ENCODE measurements around the gene SLC36A3.
"Not testable (repeated sequence)": the region's sequence is repeated elsewhere in the genome, so short reads cannot be mapped to it uniquely, and the experiment has no call there.

The SLC36A3 gene

DNA sequence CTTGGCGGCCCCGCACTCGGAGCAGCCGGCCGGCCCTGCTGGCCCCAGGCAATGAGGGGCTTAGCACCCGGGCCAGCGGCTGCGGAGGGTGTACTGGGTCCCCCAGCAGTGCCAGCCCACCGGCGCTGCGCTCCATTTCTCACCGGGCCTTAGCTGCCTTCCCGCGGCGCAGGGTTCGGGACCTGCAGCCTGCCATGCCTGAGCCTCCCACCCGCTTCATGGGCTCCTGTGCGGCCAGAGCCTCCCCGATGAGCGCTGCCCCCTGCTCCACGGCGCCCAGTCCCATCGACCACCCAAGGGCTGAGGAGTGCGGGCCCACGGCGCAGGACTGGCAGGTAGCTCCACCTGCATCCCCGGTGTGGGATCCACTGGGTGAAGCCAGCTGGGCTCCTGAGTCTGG is 5.7 kb upstream of the SLC36A3 start:
- in situ Hi-C loops (cut with MboI; ENCODE audit: low sequenced_read_pairs), result not testable (repeated sequence)

DNA sequence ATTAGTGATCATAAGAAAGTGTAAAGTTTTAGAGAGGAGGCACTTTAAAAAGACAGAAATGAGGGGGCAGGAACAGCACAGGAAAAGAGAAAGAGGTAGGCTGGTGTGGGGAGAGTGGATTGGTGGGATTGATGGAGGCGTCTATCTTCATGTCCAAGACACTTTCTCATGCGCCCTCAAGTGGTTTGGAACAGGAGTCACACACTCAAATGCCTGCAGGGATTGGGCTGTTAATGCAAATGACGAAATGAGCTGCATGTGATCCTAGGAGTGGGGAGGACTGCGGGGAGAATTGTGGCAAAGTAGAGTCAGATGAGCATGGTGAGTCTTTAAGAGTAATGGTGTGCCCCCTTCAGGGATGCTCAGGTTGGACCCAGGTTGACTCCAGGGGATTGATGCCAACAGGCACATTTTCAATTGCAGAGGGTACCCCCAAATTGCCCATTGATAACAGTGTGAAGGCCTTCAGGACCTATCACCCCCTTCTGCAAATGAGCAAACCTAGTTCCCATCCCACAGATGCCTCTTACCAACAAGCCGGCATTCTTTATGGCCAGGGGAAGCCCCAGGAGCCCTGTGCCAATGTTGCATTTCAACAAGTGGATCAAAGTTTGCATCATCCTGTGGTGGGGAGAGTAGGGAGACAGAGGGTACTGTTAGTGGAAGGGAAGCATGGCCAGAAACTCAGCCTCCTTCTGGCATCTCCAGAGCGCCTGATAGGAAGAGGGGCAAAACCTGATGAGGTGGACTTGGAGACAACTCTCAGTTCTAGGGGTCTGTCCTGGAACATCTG is 5.3 kb downstream of the SLC36A3 start:
- in situ Hi-C loops (cut with MboI; ENCODE audit: low sequenced_read_pairs), result no loop called here

DNA sequence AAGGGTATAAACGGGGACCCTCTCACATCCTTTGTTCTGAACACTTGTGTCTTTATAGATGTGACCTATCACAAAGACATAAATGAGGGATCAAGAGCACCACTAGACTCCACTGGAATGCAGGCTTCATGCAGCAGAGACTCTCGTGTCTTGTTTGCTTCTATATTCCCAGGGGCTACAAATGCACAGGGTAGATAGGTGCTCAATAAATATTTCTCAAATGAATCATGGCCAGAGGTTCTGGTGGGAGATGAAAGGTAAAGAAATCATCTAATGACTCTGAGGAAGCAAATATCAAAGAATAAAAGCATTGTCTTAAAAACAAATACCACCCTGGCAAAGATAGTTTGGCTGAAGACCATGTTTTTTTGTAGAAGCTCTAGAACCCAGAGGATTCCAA is 6.6 kb downstream of the SLC36A3 start:
- in situ Hi-C loops (cut with MboI; ENCODE audit: low sequenced_read_pairs), result no loop called here

DNA sequence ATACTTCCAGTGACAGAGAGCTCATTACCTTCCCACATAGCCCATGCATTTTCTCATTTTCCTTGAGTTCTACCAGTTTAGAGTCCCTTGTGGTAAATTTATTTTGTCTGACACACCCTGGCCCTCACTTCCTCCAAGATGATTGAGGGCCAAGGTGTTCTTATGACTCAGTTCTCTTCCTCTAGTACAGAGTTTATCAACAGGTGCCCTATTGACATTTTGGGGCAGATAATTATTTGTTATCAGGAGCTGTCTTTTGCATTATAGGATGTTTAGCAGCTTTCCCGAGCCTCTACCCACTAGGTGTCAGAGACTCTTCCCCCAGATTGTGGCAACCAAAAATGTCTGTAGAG is 7.1 kb downstream of the SLC36A3 start:
- in situ Hi-C loops (cut with MboI; ENCODE audit: low sequenced_read_pairs), result no loop called here

DNA sequence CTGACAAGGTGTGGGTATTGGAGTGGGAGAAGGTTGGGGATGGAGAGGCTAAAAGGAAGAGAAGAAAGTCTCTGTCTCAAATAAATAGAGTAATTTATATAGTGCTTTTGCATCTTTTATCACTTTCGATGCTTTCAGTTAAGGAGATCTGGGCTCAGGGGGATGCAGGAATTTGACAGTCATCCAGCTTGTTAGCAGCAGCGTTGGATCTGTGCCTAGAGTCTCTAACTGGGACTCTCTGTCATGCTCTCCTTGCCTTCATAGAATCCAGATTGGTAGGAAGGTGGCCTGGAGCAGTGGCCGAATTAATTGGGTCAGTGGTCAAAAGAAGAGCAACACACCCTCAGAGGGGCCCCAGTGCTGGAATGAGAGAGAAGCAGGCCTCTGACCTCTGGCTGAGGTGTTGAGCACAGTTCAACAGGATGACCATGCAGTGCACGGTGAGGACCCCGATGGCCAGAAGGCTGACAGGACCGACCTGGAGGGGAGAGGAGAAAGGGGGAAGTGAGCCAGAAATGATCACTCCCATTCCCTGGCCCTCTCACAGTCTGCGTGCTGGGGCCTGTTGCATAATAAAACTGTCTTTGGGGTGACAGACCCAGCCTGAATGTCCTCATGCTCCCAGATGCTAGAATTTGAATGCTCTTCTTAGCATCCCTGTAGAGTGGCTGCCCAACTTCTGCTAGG is 7.6 kb downstream of the SLC36A3 start:
- in situ Hi-C loops (cut with MboI; ENCODE audit: low sequenced_read_pairs), result no loop called here

DNA sequence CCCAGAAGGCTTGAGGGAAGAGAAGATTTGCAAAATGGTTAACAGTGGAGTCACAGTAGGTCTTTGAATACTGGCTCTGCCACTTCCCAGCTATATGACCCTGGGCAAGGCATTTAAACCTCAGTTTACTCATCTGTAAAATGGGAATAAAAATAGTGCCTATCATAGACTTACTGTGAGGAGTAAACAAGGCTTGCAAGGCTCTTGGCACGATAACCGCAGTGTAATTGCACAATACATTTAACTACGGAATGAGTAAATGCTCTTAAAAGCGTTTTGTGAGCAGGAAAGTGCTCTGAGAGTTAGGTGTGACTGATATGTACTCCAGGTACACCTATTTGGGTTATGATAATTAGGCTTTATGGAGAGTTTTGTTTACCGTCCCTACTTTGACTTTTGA is 8.4 kb downstream of the SLC36A3 start:
- in situ Hi-C loops (cut with MboI; ENCODE audit: low sequenced_read_pairs), result no loop called here

DNA sequence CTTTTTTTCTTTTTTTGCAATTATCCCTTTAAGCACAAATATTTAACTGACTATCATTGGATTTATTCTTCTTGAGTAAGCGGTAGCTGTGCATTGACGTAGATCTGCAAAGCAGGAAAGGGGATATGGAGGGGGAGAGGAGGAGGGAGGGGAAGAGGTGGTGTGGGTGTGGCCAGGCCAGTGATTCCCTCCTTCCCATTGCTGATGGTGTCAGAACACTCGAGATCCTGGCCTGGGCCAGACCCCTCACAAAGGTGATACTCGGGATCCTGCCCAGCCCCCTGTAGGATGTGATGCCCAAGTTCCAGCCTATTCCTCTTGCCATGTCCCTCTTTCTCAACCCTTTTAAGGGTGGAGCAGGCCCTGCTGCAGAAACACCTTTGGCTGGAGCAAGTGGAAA is 9.9 kb downstream of the SLC36A3 start:
- in situ Hi-C loops (cut with MboI; ENCODE audit: low sequenced_read_pairs), result no loop called here

DNA sequence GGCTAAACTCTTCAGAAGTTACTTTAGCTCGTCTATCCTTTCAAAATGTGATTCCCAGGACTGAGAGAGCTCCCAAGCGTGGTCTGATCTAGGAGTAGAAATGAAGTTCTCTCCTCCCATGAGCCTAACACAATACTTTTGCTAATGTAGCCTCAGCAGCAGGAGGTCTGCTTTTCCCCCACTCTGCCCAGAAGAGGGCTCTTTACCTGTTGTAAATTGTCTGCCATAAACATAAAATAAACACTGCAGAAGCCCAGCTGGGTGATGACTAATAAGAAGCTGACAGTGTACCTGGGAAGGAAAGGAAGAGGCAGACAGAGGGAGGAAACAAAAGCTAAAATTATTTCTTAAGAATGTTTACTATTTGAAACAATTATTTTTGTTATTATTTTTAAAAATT is 15.4 kb downstream of the SLC36A3 start:
- in situ Hi-C loops (cut with MboI; ENCODE audit: low sequenced_read_pairs), result no loop called here

DNA sequence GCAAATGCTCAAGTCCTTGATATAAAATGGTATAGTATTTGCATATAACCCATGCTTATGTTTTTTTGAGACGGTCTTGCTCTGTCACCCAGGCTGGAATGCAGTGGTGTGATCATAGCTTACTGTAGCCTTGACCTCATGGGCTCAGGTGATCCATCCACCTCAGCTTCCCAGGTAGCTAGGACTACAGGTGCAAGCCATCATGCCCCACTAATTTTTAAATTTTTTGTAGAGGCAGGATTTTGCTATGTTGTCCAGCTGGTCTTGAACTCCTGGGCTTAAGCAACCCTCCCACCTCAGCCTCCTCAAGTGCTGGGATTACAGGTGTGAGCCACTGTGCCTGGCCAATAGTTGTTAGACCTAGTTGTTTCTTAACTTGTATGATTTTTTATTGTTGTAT is 17.3 kb downstream of the SLC36A3 start:
- in situ Hi-C loops (cut with MboI; ENCODE audit: low sequenced_read_pairs), result no loop called here

DNA sequence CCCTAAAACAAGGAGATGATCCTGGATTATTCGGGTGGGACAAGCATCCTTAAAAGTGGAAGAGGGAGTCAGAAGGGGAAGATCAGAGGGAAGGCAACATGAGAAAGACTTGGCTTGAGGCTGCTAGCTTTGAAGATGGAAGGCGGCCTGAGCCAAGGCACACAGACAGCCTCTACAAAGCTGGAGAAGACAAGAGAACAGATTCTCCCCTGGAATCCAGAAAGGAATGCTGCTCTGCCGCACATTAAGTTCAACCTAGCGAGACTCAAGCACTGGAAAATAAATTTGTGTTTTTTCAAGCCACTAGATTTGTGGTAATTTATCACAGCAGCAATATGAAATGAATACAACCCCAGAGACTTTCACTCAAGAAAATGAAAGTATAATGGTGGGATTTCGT is 17.9 kb downstream of the SLC36A3 start:
- in situ Hi-C loops (cut with MboI; ENCODE audit: low sequenced_read_pairs), result no loop called here

DNA sequence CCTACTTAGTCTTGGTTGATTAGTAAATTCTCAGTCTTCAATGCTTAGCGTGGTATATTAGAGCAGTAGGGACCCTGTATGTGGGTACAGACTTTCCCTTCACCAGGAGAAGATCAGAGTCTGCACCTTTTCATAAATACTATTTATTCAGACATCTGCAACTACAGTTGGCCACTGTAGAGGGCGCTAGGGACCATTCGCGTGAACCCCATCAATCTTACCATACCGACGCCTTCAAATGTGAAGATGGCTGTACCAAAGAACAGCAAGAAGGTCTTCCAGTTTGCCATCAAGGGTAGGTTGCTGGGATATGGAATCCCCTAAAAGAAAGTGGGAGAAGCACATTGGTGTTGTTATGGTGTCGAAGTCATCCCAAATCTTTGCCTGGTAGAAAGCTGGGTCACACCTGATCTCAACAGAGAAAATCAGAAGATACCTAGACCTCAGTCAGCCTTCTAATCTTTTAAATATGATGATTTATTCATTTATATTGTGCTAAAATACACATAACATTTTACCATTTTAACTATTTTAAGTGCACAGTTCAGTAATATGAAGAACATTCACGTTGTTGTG is 19.1 kb downstream of the SLC36A3 start:
- in situ Hi-C loops (cut with MboI; ENCODE audit: low sequenced_read_pairs), result no loop called here

DNA sequence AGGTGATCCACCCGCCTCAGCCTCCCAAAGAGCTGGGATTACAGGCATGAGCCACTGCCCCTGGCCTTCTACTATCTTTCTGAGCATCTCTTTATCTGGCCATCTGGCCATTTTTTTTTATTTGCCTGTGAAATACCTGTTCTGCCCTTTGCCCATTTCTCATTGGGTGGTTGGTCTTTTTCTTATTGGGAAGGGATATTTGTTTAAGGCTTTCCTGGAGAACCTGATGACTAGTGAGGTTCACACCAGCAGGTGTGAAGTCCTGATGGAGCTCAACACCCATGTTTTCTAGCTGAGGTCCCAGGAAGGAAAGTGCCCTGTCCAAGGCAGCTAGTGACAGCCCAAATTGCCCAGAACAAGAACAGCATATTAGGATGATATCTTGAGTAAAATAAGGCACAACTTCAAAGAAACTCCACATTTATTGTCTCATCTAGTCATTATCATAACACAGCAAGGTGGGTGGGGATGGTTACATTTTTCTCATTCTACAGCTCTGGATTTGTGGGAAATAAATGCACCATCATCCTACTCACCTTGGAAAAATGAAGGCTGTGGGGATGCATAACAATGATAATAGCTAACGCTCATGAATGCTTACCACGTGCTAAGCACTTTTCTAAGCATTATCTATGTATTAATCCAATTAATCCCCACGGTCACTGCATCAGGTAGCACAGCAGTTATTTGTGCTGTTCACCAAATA is 20.3 kb downstream of the SLC36A3 start:
- in situ Hi-C loops (cut with MboI; ENCODE audit: low sequenced_read_pairs), result no loop called here

DNA sequence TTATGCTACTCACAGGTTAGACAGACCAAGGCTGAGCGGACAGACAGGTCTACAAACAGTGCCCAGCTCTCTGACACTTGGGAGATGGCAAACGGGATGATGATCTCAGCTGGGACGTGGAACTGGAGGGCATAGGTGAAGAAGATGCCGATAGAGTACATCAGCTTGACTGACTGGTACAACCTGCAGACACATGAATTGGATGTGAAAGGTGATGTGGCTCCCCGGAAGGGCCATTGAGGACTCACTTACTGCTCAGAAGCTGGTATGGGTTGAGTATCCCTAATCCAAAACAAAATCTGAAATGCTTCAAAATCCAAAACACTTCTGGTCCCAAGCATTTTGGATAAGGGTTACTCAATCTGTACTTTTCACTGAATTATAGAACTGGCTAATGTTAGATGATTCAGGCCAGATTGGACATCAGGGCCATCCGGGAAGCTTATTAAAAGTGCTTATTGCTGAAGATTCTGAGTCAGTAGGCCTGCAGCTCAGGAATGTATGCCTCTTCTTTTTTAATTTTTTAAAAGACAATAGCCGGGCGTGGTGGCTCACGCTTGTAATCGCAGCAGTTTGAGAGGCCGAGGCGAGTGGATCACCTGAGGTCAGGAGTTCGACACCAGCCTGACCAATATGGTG is 22.4 kb downstream of the SLC36A3 start:
- in situ Hi-C loops (cut with MboI; ENCODE audit: low sequenced_read_pairs), result no loop called here

DNA sequence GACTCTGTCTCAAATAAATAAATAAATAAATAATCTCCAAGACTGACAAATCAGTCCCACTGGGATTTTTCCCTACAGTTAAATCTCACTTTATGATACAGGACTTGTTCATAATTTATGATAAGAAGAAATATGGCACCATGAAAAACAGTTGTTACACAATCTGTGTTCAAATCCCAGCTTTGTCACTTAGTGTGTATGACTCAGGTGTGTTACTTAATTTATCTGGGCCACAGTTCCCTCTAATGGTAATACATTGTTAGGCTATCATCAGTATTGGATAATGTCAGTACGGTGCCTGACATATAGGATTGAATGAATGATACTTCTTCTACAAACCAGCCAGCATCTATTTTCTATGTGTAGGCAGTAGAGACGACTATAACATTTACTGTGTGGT is 23.1 kb downstream of the SLC36A3 start:
- in situ Hi-C loops (cut with MboI; ENCODE audit: low sequenced_read_pairs), result no loop called here

DNA sequence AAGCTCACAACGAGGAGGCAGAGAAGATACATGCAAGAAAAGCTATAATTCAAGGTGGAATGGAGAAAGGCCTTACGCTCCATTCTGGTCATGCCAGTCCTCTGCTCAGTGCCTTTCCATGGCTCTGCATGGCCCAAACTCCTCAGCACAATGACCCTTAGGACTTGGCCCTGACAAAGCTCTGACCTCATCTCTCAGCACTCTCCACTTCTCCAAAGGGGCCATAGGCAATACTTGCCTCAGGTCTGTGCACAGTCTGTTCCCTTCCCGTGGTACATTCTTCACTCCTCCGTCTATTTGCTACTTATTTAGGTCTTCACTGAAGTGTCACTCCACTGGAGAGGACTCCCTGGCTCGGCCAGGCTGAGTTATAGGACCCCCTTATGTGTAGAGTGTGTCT is 24.7 kb downstream of the SLC36A3 start:
- in situ Hi-C loops (cut with MboI; ENCODE audit: low sequenced_read_pairs), result no loop called here

DNA sequence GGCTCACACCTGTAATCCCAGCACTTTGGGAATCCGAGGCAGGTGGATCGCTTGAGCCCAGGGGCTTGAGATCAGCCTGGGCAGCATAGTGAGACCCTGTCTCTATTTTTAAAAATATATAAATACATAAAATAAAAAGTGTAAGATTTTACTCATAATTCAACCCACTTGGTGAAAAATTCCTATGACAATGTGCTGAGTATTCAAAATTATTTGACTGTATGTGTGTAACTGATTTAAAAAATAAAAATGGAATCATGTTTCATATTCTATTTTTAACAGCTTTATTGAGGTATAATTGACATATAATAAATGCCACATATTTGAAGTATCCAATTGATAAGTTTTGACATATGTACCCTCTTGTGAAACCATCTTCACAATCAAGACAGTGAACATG is 27.8 kb downstream of the SLC36A3 start:
- in situ Hi-C loops (cut with MboI; ENCODE audit: low sequenced_read_pairs), result no loop called here

DNA sequence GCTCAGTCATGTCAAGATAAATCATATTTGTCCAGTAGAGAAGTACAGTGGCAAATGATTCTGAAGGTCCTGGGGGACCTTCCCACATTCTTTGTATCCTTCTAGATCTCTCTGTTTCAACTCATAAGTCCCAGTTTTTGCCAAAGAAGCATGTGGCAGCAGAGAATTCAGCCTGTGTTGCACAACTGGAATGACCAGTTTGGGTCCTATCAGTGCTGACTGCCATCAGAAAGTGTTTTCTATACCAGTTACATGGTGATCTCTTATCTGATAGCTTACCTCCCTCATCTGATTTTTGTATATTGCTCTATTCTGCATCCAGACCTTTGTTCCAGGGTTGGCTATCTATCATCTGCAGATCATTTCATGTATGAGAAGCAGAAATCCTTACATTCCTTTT is 28.9 kb downstream of the SLC36A3 start:
- in situ Hi-C loops (cut with MboI; ENCODE audit: low sequenced_read_pairs), result no loop called here

DNA sequence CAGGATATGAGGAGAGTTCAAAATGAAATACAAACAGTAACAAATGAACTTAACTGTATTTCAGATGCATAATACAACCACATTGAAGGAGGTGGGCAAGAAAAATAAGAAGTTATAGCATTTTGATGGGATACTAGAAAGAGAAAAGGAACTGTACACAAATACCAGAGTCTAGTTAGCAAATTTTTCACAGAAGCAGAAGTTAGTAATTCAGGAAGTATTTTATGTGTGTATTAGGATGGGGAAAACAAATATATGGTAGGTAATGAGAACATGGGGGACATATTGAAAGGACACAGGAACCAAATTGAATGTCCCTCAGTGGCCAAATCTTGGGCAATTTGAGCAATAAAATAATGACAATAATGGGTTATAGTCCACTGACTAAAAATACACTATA is 32.2 kb downstream of the SLC36A3 start:
- in situ Hi-C loops (cut with MboI; ENCODE audit: low sequenced_read_pairs), result no loop called here

DNA sequence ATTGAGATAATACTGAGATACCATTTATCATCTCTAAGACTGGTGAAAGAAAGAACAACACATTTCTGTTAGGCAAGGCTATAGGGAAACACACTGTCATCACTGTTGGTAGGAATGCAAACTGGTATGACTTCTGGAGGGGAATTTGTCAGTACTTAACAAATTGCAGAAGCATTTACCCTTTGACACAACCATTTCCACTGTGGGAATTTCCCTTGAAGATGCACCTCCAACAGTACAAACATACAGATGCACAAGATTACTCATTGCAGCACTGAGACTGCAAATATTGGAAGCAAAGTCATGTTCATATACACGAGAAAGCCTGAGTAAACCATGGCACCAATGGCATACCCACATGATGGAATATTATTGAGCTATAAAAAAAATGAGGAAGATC is 33.0 kb downstream of the SLC36A3 start:
- in situ Hi-C loops (cut with MboI; ENCODE audit: low sequenced_read_pairs), result no loop called here

DNA sequence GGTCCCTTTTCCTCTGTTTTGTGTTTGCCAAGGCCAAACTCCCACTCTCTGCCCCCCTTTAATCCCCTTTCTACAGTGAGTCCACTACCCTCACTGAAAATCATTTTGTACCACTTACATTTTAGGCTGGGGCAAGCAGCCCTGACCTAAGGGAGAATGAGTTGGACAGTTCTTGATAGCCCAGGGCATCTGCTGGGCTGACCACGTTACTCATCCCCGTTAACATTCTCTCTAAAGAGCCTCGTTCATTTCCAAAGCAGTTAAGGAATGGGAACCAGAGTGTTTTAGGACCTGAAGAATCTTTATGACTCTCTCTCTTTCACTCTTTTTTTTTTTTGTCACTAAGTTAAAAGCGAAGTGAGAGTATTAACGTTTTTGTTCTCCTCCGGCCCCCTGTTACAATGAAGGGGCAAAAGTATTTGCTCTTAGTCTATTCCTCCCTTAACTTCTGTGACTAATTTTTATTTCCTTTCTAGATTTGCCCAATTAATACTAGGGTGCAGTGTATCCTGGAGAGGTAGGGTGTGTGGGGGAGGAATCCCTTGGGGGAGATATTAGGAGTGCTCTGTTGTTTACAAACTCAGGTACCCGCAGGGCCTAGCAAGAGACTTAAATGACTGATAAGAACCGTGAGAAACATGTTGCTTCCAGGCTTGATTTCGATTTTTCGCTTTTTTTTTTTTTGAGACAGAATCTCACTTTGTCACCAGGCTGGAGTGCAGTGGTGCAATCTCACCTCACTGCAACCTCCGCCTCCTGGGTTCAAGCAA is 35.9 kb downstream of the SLC36A3 start:
- in situ Hi-C loops (cut with MboI; ENCODE audit: low sequenced_read_pairs), result no loop called here

DNA sequence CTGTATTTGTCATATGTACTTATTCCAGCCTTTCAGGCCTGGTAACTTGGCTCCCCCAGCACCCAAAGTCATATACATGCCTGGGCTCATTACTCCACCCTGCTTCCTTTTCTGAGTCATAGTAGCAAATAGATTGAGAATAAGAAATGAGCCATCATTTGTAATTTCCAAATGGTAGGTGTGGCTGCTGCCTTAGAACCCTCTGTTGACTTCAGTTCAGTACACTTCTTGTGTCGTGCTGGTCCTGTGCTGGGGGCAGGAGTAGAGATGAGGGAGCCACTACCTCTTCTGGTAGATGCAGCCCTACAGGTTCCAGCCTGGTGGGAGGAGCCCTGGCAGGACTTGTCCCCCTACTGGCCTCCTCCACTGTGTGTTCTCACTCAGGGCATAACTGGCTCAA is 39.5 kb downstream of the SLC36A3 start:
- in situ Hi-C loops (cut with MboI; ENCODE audit: low sequenced_read_pairs), result no loop called here

Measured in HL-60/S4 treated with phorbol 12-myristate 13-acetate at 8.2 ng/mL for 4 days and 3 days (cell line).